GM19193 (cell line): Measurements from ENCODE around the gene NDUFS6.

Experiments used
- POLR2A ChIP-seq: IDR thresholded peaks from 4 replicates; pipeline ENCODE4 v1.6.1; 2011; ENCODE audit not compliant: insufficient read depth, insufficient read length; ENCODE audit errors: extremely low read depth

NDUFS6 gene

GRCh38 chr5:1762121-1762882 lies 38.9 kb upstream of the NDUFS6 start:
- TF ChIP-seq POLR2A, result no peak

- no peak for TF ChIP-seq POLR2A
Observed at GRCh38 chr5:1762883-1763547, 38.2 kb upstream of the NDUFS6 start.

- no peak for TF ChIP-seq POLR2A
Observed at GRCh38 chr5:1763548-1763911, 37.7 kb upstream of the NDUFS6 start.

GRCh38 chr5:1763960-1764605 lies 37.1 kb upstream of the NDUFS6 start:
- no peak for TF ChIP-seq POLR2A

GRCh38 chr5:1764606-1764960 lies 36.6 kb upstream of the NDUFS6 start:
- TF ChIP-seq POLR2A, result no peak

GRCh38 chr5:1765141-1765879 lies 35.9 kb upstream of the NDUFS6 start:
- TF ChIP-seq POLR2A, result no peak

- TF ChIP-seq POLR2A, result no peak
Observed at GRCh38 chr5:1765880-1766235, 35.3 kb upstream of the NDUFS6 start.

GRCh38 chr5:1767524-1768282 lies 33.5 kb upstream of the NDUFS6 start:
- TF ChIP-seq POLR2A, result no peak

GRCh38 chr5:1768283-1769000 lies 32.8 kb upstream of the NDUFS6 start:
- no peak for TF ChIP-seq POLR2A

GRCh38 chr5:1769017-1769640 lies 32.1 kb upstream of the NDUFS6 start:
- TF ChIP-seq POLR2A, result no peak

GRCh38 chr5:1769752-1770442 lies 31.3 kb upstream of the NDUFS6 start:
- no peak for TF ChIP-seq POLR2A

GRCh38 chr5:1770443-1770802 lies 30.8 kb upstream of the NDUFS6 start:
- TF ChIP-seq POLR2A, result no peak
